Nephron (organoid): ENCODE measurements around the gene GPC1.

Experiments
- H3K27ac Mint-ChIP-seq, 3 experiments: 2 replicates each; pipeline ENCODE4 v1.8.0; 2020; ENCODE audit warnings: mixed read lengths in 3 of 3, mild to moderate bottlenecking in 2 of 3, moderate library complexity in 1 of 3
- H3K27me3 Mint-ChIP-seq: 2 replicates; pipeline ENCODE4 v1.8.0; 2021; ENCODE audit warnings: low read depth, mild to moderate bottlenecking, moderate library complexity, mixed read lengths
- H3K36me3 Mint-ChIP-seq: 2 replicates; pipeline ENCODE4 v1.8.0; 2020; ENCODE audit warnings: low read depth, mixed read lengths
- H3K4me1 Mint-ChIP-seq: 2 replicates; pipeline ENCODE4 v1.8.0; 2020; ENCODE audit warnings: mixed read lengths
- H3K4me3 Mint-ChIP-seq, 3 experiments: 2 replicates each; pipeline ENCODE4 v1.8.0; 2020; ENCODE audit warnings: mild to moderate bottlenecking in 3 of 3, mixed read lengths in 3 of 3, moderate library complexity in 2 of 3
- H3K9me3 Mint-ChIP-seq: 2 replicates; pipeline ENCODE4 v1.8.0; 2020; ENCODE audit warnings: mixed read lengths
- CTCF ChIP-seq, 3 experiments: fragments of 200-600 bp; sonication (generic); IDR thresholded peaks; one replicate each; pipeline ENCODE4 v1.5.0; 2021; ENCODE audit warnings: antibody characterized with exemption in 3 of 3; ENCODE audit not compliant: unreplicated experiment in 3 of 3

The GPC1 gene

DNA sequence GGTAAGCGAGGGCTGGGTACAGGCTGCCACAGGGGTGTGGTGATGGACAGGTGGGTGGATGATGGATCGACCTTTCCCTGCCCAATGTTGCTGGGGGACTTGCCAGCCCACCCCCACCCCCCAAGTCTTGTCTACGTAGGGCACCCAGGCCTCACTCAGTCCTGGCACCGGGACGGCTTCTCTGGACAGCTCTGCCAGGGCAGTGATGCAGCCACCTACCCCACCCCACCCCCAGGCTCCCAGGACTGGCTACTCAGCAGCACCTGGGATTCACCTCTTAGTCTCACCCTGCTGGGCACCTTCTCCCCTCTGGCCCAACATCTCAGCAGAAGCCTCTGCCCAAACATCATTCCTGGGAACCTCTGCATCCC is 66.6 kb downstream of the GPC1 start:
- H3K36me3 Mint-ChIP-seq = peaks cover 7% of the 10 kb centered on the region
- H3K4me3 Mint-ChIP-seq = no peak overlapping the region
- no peak overlapping the region for H3K27ac Mint-ChIP-seq
- H3K9me3 Mint-ChIP-seq = no peaks in the 10 kb centered on the region
- H3K27me3 Mint-ChIP-seq = no peaks in the 10 kb centered on the region
- H3K4me1 Mint-ChIP-seq = no peaks in the 10 kb centered on the region
- no peak for TF ChIP-seq CTCF (IDR thresholded peaks at IDR 0.05; ENCODE audit: unreplicated experiment in 3 of 3)

GRCh38 chr2:240502430-240503121 is 67.1 kb downstream of the GPC1 start:
- no peak for TF ChIP-seq CTCF (IDR thresholded peaks at IDR 0.05; ENCODE audit: unreplicated experiment in 3 of 3)
- no peaks in the 10 kb centered on the region for H3K4me1 Mint-ChIP-seq
- H3K27me3 Mint-ChIP-seq = no peaks in the 10 kb centered on the region
- H3K4me3 Mint-ChIP-seq = no peak overlapping the region
- H3K27ac Mint-ChIP-seq = no peak overlapping the region
- no peaks in the 10 kb centered on the region for H3K9me3 Mint-ChIP-seq
- H3K36me3 Mint-ChIP-seq = peaks cover 2% of the 10 kb centered on the region

- no peak overlapping the region for H3K4me3 Mint-ChIP-seq
- TF ChIP-seq CTCF (IDR thresholded peaks at IDR 0.05; ENCODE audit: unreplicated experiment in 3 of 3) = no peak
- no peaks in the 10 kb centered on the region for H3K36me3 Mint-ChIP-seq
- no peaks in the 10 kb centered on the region for H3K27me3 Mint-ChIP-seq
- no peak overlapping the region for H3K27ac Mint-ChIP-seq
- H3K4me1 Mint-ChIP-seq = no peaks in the 10 kb centered on the region
- no peaks in the 10 kb centered on the region for H3K9me3 Mint-ChIP-seq
Observed at GRCh38 chr2:240503375-240503774, 67.9 kb downstream of the GPC1 start.

- Mint-ChIP-seq H3K27me3 (no peaks in the 10 kb centered on the region), H3K36me3 (peaks cover 3% of the 10 kb centered on the region)
- no peak for TF ChIP-seq CTCF (IDR thresholded peaks at IDR 0.05; ENCODE audit: unreplicated experiment in 3 of 3)
Observed at GRCh38 chr2:240503848-240504247, 68.4 kb downstream of the GPC1 start.

GRCh38 chr2:240505910-240506309 is 70.4 kb downstream of the GPC1 start:
- Mint-ChIP-seq H3K4me3 (no peak overlapping the region), H3K4me1 (no peaks in the 10 kb centered on the region), H3K27ac (no peak overlapping the region), H3K27me3 (no peaks in the 10 kb centered on the region), H3K36me3 (peaks cover 6% of the 10 kb centered on the region), H3K9me3 (no peaks in the 10 kb centered on the region)
- TF ChIP-seq CTCF (IDR thresholded peaks at IDR 0.05; ENCODE audit: unreplicated experiment in 3 of 3) = no peak

More at GRCh38 chr2:240503848-240504247, 68.4 kb downstream of the GPC1 start:
- no peak overlapping the region for H3K4me3 Mint-ChIP-seq
- H3K4me1 Mint-ChIP-seq = no peaks in the 10 kb centered on the region
- no peaks in the 10 kb centered on the region for H3K9me3 Mint-ChIP-seq
- H3K27ac Mint-ChIP-seq = no peak overlapping the region

DNA sequence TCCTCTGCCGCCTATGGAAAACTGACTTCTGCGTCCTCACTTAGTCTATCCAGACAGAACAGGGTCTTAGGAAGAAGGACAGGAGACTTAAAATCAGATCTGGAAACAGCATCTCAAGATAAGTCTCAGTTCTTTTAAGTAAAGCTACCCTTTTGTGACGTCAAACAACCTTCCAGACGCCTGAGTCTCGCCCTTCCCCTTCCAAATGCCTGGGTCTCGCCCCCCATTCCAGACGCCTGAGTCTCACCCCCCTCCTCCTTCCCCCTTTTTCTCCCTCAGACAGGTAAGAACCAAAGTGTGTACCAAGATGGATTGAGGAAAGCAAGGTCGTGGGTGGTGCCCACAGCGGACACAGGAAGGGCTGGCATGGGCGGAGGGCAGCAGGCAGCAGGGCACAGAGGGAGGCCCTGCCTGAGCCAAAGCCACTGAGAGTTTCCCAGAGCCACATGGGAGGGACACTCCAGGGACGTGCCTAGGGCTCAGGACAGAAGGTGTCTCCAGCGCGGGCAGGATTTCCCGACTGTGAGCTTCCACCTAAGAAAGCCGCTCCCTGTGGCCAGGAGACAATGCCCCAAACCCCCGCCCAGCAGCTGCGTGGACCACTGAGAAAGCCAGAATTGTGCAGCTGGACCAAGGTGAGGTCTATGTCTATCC is 71.1 kb downstream of the GPC1 start:
- no peak for TF ChIP-seq CTCF (IDR thresholded peaks at IDR 0.05; ENCODE audit: unreplicated experiment in 3 of 3)
- H3K36me3 Mint-ChIP-seq = peaks cover 6% of the 10 kb centered on the region
- no peak overlapping the region for H3K4me3 Mint-ChIP-seq
- no peaks in the 10 kb centered on the region for H3K4me1 Mint-ChIP-seq
- H3K9me3 Mint-ChIP-seq = no peaks in the 10 kb centered on the region
- peaks cover 3% of the 10 kb centered on the region for H3K27me3 Mint-ChIP-seq
- H3K27ac Mint-ChIP-seq = no peak overlapping the region
